ENCODE measurements around the gene NAT10. TPM values are rescaled to one million over a fixed set of nuclear protein-coding genes. Genes with fewer than 3 reads are reported as not detected.
"Not testable (repeated sequence)": the region's sequence is repeated elsewhere in the genome, so short reads cannot be mapped to it uniquely, and the experiment has no call there.

NAT10 gene
- polyA plus RNA-seq, 4 donors, result 8.9 to 36.3 (median 20.6) TPM

GRCh38 chr11:34180814-34181165 lies 75.4 kb downstream of the NAT10 start:
- WGBS, 3 donors, result 77 to 95% (median 81%) methylated on average over 5 of the region's 5 CpGs
- not testable (repeated sequence) for DNase-seq; H3K9me3 ChIP-seq (ENCODE audit: control insufficient read depth in 2 of 2, insufficient read depth in 1 of 2, low read depth in 1 of 2, low read length in 1 of 2)

GRCh38 chr11:34181251-34181650 lies 75.8 kb downstream of the NAT10 start:
- Histone ChIP-seq H3K27ac (ENCODE audit: low read depth in 1 of 3, low read length in 2 of 3) (no peak overlapping the region), H3K36me3 (ENCODE audit: control insufficient read depth in 3 of 3, insufficient read depth in 2 of 3, low read depth in 1 of 3, low read length in 3 of 3) (no peaks in the 10 kb centered on the region), H3K9me3 (ENCODE audit: control insufficient read depth in 2 of 2, insufficient read depth in 1 of 2, low read depth in 1 of 2, low read length in 1 of 2) (no peaks in the 10 kb centered on the region), H3K4me3 (ENCODE audit: low read depth in 1 of 3, low read length in 3 of 3) (no peak overlapping the region), H3K27me3 (ENCODE audit: control insufficient read depth in 3 of 3, insufficient read depth in 3 of 3, low read length in 3 of 3) (no peaks in the 10 kb centered on the region), H3K4me1 (ENCODE audit: control insufficient read depth in 3 of 3, insufficient read depth in 2 of 3, low read depth in 1 of 3, low read length in 2 of 3) (no peaks in the 10 kb centered on the region)
- WGBS, 3 donors, result 62 to 81% (median 69%) methylated on average over 5 of the region's 5 CpGs
- DNase-seq (no peak), FAIRE-seq (no peak)

More at GRCh38 chr11:34180814-34181165, 75.4 kb downstream of the NAT10 start:
- H3K4me1 ChIP-seq (ENCODE audit: control insufficient read depth in 3 of 3, insufficient read depth in 2 of 3, low read depth in 1 of 3, low read length in 2 of 3); FAIRE-seq; H3K27me3 ChIP-seq (ENCODE audit: control insufficient read depth in 3 of 3, insufficient read depth in 3 of 3, low read length in 3 of 3); H3K4me3 ChIP-seq (ENCODE audit: low read depth in 1 of 3, low read length in 3 of 3); H3K36me3 ChIP-seq (ENCODE audit: control insufficient read depth in 3 of 3, insufficient read depth in 2 of 3, low read depth in 1 of 3, low read length in 3 of 3); H3K27ac ChIP-seq (ENCODE audit: low read depth in 1 of 3, low read length in 2 of 3): not testable (repeated sequence)

GRCh38 chr11:34181856-34182405 lies 76.5 kb downstream of the NAT10 start:
- H3K27me3 ChIP-seq (ENCODE audit: control insufficient read depth in 3 of 3, insufficient read depth in 3 of 3, low read length in 3 of 3), result no peaks in the 10 kb centered on the region
- peaks cover 0 to 3% (median 0%) of the 10 kb centered on the region in 3 donors for H3K36me3 ChIP-seq (ENCODE audit: control insufficient read depth in 3 of 3, insufficient read depth in 2 of 3, low read depth in 1 of 3, low read length in 3 of 3)
- FAIRE-seq, result no peak
- H3K9me3 ChIP-seq (ENCODE audit: control insufficient read depth in 2 of 2, insufficient read depth in 1 of 2, low read depth in 1 of 2, low read length in 1 of 2), result no peaks in the 10 kb centered on the region
- WGBS, 3 donors, result 91 to 99% (median 93%) methylated on average over 8 of the region's 8 CpGs
- DNase-seq, result no peak
- no peak overlapping the region for H3K4me3 ChIP-seq (ENCODE audit: low read depth in 1 of 3, low read length in 3 of 3)
- no peaks in the 10 kb centered on the region for H3K4me1 ChIP-seq (ENCODE audit: control insufficient read depth in 3 of 3, insufficient read depth in 2 of 3, low read depth in 1 of 3, low read length in 2 of 3)
- H3K27ac ChIP-seq (ENCODE audit: low read depth in 1 of 3, low read length in 2 of 3), result no peak overlapping the region

- peaks cover 0 to 3% (median 0%) of the 10 kb centered on the region in 3 donors for H3K36me3 ChIP-seq (ENCODE audit: control insufficient read depth in 3 of 3, insufficient read depth in 2 of 3, low read depth in 1 of 3, low read length in 3 of 3)
- WGBS, 3 donors, result 86 to 94% (median 89%) methylated on average over 2 of the region's 2 CpGs
Observed at GRCh38 chr11:34182425-34182824, 77.0 kb downstream of the NAT10 start.

GRCh38 chr11:34182921-34183685 lies 77.7 kb downstream of the NAT10 start:
- H3K36me3 ChIP-seq (ENCODE audit: control insufficient read depth in 3 of 3, insufficient read depth in 2 of 3, low read depth in 1 of 3, low read length in 3 of 3), result peaks cover 0 to 3% (median 0%) of the 10 kb centered on the region in 3 donors
- H3K27ac ChIP-seq (ENCODE audit: low read depth in 1 of 3, low read length in 2 of 3), result no peak overlapping the region
- H3K27me3 ChIP-seq (ENCODE audit: control insufficient read depth in 3 of 3, insufficient read depth in 3 of 3, low read length in 3 of 3), result no peaks in the 10 kb centered on the region
- DNase-seq, result no peak
- 89 to 93% (median 92%) methylated on average over 13 of the region's 13 CpGs for WGBS, 3 donors
- H3K4me3 ChIP-seq (ENCODE audit: low read depth in 1 of 3, low read length in 3 of 3), result no peak overlapping the region
- H3K9me3 ChIP-seq (ENCODE audit: control insufficient read depth in 2 of 2, insufficient read depth in 1 of 2, low read depth in 1 of 2, low read length in 1 of 2), result no peaks in the 10 kb centered on the region
- H3K4me1 ChIP-seq (ENCODE audit: control insufficient read depth in 3 of 3, insufficient read depth in 2 of 3, low read depth in 1 of 3, low read length in 2 of 3), result no peaks in the 10 kb centered on the region
- FAIRE-seq, result no peak

More at GRCh38 chr11:34182425-34182824, 77.0 kb downstream of the NAT10 start:
- Histone ChIP-seq H3K9me3 (ENCODE audit: control insufficient read depth in 2 of 2, insufficient read depth in 1 of 2, low read depth in 1 of 2, low read length in 1 of 2) (no peaks in the 10 kb centered on the region), H3K4me3 (ENCODE audit: low read depth in 1 of 3, low read length in 3 of 3) (no peak overlapping the region), H3K27ac (ENCODE audit: low read depth in 1 of 3, low read length in 2 of 3) (no peak overlapping the region), H3K4me1 (ENCODE audit: control insufficient read depth in 3 of 3, insufficient read depth in 2 of 3, low read depth in 1 of 3, low read length in 2 of 3) (no peaks in the 10 kb centered on the region), H3K27me3 (ENCODE audit: control insufficient read depth in 3 of 3, insufficient read depth in 3 of 3, low read length in 3 of 3) (no peaks in the 10 kb centered on the region)
- FAIRE-seq, result no peak
- no peak for DNase-seq

- no peak for DNase-seq
- 92 to 95% (median 94%) methylated on average over 9 of the region's 9 CpGs for WGBS, 3 donors
Observed at GRCh38 chr11:34183848-34184391, 78.5 kb downstream of the NAT10 start.

GRCh38 chr11:34184505-34185015 lies 79.1 kb downstream of the NAT10 start:
- Histone ChIP-seq H3K27me3 (ENCODE audit: control insufficient read depth in 3 of 3, insufficient read depth in 3 of 3, low read length in 3 of 3) (no peaks in the 10 kb centered on the region), H3K4me1 (ENCODE audit: control insufficient read depth in 3 of 3, insufficient read depth in 2 of 3, low read depth in 1 of 3, low read length in 2 of 3) (peaks cover 0 to 6% (median 0%) of the 10 kb centered on the region in 3 donors), H3K27ac (ENCODE audit: low read depth in 1 of 3, low read length in 2 of 3) (no peak overlapping the region), H3K4me3 (ENCODE audit: low read depth in 1 of 3, low read length in 3 of 3) (no peak overlapping the region), H3K36me3 (ENCODE audit: control insufficient read depth in 3 of 3, insufficient read depth in 2 of 3, low read depth in 1 of 3, low read length in 3 of 3) (peaks cover 0 to 3% (median 0%) of the 10 kb centered on the region in 3 donors), H3K9me3 (ENCODE audit: control insufficient read depth in 2 of 2, insufficient read depth in 1 of 2, low read depth in 1 of 2, low read length in 1 of 2) (no peaks in the 10 kb centered on the region)
- DNase-seq (no peak), FAIRE-seq (no peak)
- 84 to 89% (median 85%) methylated on average over 14 of the region's 14 CpGs for WGBS, 3 donors

More at GRCh38 chr11:34183848-34184391, 78.5 kb downstream of the NAT10 start:
- peaks cover 0 to 3% (median 0%) of the 10 kb centered on the region in 3 donors for H3K4me1 ChIP-seq (ENCODE audit: control insufficient read depth in 3 of 3, insufficient read depth in 2 of 3, low read depth in 1 of 3, low read length in 2 of 3)
- no peaks in the 10 kb centered on the region for H3K27me3 ChIP-seq (ENCODE audit: control insufficient read depth in 3 of 3, insufficient read depth in 3 of 3, low read length in 3 of 3)
- no peak overlapping the region for H3K4me3 ChIP-seq (ENCODE audit: low read depth in 1 of 3, low read length in 3 of 3)
- H3K27ac ChIP-seq (ENCODE audit: low read depth in 1 of 3, low read length in 2 of 3), result no peak overlapping the region
- H3K9me3 ChIP-seq (ENCODE audit: control insufficient read depth in 2 of 2, insufficient read depth in 1 of 2, low read depth in 1 of 2, low read length in 1 of 2), result no peaks in the 10 kb centered on the region
- peaks cover 0 to 3% (median 0%) of the 10 kb centered on the region in 3 donors for H3K36me3 ChIP-seq (ENCODE audit: control insufficient read depth in 3 of 3, insufficient read depth in 2 of 3, low read depth in 1 of 3, low read length in 3 of 3)
- FAIRE-seq, result no peak

GRCh38 chr11:34185926-34186841 lies 80.8 kb downstream of the NAT10 start:
- peaks cover 0 to 3% (median 0%) of the 10 kb centered on the region in 3 donors for H3K36me3 ChIP-seq (ENCODE audit: control insufficient read depth in 3 of 3, insufficient read depth in 2 of 3, low read depth in 1 of 3, low read length in 3 of 3)
- no peaks in the 10 kb centered on the region for H3K9me3 ChIP-seq (ENCODE audit: control insufficient read depth in 2 of 2, insufficient read depth in 1 of 2, low read depth in 1 of 2, low read length in 1 of 2)
- no peak overlapping the region for H3K27ac ChIP-seq (ENCODE audit: low read depth in 1 of 3, low read length in 2 of 3)
- no peak for DNase-seq
- WGBS, 3 donors, result 79 to 89% (median 88%) methylated on average over 22 of the region's 22 CpGs
- FAIRE-seq, result no peak
- no peak overlapping the region for H3K4me3 ChIP-seq (ENCODE audit: low read depth in 1 of 3, low read length in 3 of 3)
- H3K4me1 ChIP-seq (ENCODE audit: control insufficient read depth in 3 of 3, insufficient read depth in 2 of 3, low read depth in 1 of 3, low read length in 2 of 3), result peaks cover 0 to 6% (median 0%) of the 10 kb centered on the region in 3 donors
- H3K27me3 ChIP-seq (ENCODE audit: control insufficient read depth in 3 of 3, insufficient read depth in 3 of 3, low read length in 3 of 3), result no peaks in the 10 kb centered on the region

Data from small intestine (tissue), 7 donors.